Activated CD4-positive, alpha-beta T cell treated with anti-CD3 and anti-CD28 coated beads, Interleukin-2, amount 10 ng/mL, durations not matched to agents 7 days and 5 days (primary cell): Measurements from ENCODE around the gene ADCY4. TPM values are rescaled to one million over a fixed set of nuclear protein-coding genes. Genes with fewer than 3 reads are reported as not detected.

Experiments used
- CTCF ChIA-PET: fragments of 350-600 bp; sonication (Branson Sonifier 250); formaldehyde crosslinking; loops from one replicate; lab custom pipeline; 2021; ENCODE audit warnings: antibody characterized with exemption; lab: Charles Lee
- POLR2A ChIA-PET: fragments of 350-600 bp; sonication (Branson Sonifier 250); formaldehyde crosslinking; loops from one replicate; lab custom pipeline; 2021; ENCODE audit warnings: antibody characterized with exemption; lab: Charles Lee
- DNase-seq: peaks from one replicate; pipeline ENCODE4 v3.0.0-alpha.2; 2020
- H3K27ac Mint-ChIP-seq: one replicate; pipeline ENCODE4 v1.8.0; 2021; ENCODE audit warnings: mild to moderate bottlenecking, moderate library complexity, mixed read lengths
- H3K27me3 Mint-ChIP-seq: one replicate; pipeline ENCODE4 v1.8.0; 2021; ENCODE audit warnings: mixed read lengths
- H3K36me3 Mint-ChIP-seq: one replicate; pipeline ENCODE4 v1.8.0; 2021; ENCODE audit warnings: low read depth, mixed read lengths
- H3K4me1 Mint-ChIP-seq: one replicate; pipeline ENCODE4 v1.8.0; 2021; ENCODE audit warnings: mixed read lengths
- H3K4me3 Mint-ChIP-seq: one replicate; pipeline ENCODE4 v1.8.0; 2021; ENCODE audit warnings: mild to moderate bottlenecking, moderate library complexity, mixed read lengths
- H3K9me3 Mint-ChIP-seq: one replicate; pipeline ENCODE4 v1.8.0; 2021; ENCODE audit warnings: mixed read lengths
- total RNA-seq, 2 experiments: library from RNA; stranded (reverse); gene quantifications; one replicate each; pipeline ENCODE4 v1.2.3, GENCODE V29; 2021

Gene ADCY4
- total RNA-seq, 2 experiments from 2014 or later: 4.1 to 5.3 TPM

DNA sequence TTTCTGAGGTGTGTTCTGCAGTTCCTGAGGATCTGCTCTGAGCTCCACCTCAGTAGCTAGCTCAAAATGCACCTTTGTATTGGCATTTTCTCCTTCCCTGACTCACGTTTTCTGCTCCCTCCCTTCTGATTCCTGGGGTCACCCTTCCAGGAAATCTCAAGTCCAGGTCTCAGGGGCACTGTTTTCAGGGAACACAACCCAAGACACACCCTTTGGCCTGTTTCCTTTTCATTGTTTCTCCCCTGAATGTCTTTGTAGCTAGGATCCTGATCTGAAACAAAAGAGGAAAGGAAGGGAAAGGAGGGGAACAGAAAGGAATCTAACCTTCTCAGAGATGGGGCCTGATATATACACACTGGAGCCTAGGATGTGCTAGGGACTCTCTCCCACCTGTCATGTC, 12.3 kb upstream of the ADCY4 start:
- H3K27ac Mint-ChIP-seq: no peak overlapping the region
- H3K4me3 Mint-ChIP-seq: no peak overlapping the region
- no peaks in the 10 kb centered on the region for H3K9me3 Mint-ChIP-seq
- no peak for DNase-seq
- H3K36me3 Mint-ChIP-seq: no peaks in the 10 kb centered on the region
- peaks cover 60% of the 10 kb centered on the region for H3K27me3 Mint-ChIP-seq
- POLR2A ChIA-PET: no interaction called here
- no peaks in the 10 kb centered on the region for H3K4me1 Mint-ChIP-seq
- CTCF ChIA-PET: interaction anchor here (0.9 to 4.7 kb wide), 4 partner anchors 11 to 105 kb away, joined by 3 to 25 read pairs (median 5); partner anchors contain the start of gene TINF2

DNA sequence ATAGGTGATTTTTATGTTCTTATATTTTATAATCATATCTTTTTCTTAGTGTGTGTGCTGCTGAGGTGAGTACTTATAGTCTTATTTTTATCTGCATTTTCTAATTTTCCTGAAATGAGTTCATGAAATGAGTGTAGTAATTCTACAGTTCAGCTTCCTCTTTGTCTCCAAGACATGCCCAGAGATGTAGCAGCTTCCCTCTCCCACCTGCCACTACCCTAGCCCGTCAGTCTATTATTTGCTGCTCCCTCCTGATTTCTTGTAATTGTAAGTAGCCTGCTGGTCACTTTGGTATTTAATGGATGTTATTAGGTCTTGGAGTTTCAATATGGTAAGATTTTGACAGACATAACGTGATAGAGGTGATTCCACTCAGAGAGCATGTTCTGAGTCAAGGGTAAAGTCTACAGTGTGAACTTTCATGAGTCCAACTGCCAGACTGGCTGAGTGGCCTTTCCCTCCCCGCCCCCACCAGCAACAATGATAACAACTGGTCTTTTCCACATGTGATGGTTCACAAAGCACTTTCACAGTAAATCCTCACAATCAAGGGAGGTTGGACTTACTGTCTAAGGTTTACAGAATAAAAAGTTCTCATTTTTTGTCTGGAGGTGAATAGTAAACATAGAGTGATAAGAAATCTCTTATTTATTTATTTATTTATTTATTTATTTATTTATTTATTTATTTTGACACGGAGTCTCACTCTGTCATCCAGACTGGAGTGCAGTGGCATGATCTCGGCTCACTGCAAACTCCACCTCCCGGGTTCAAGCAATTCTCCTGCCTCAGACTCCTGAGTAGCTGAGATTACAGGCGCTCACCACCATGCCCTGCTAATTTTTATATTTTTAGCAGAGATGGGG, 9.2 kb upstream of the ADCY4 start:
- Mint-ChIP-seq H3K4me3 (no peak overlapping the region), H3K9me3 (no peaks in the 10 kb centered on the region), H3K36me3 (no peaks in the 10 kb centered on the region), H3K27me3 (peaks cover 36% of the 10 kb centered on the region), H3K4me1 (peaks cover 8% of the 10 kb centered on the region), H3K27ac (no peak overlapping the region)
- CTCF ChIA-PET: interaction anchor here (1.5 to 4.7 kb wide), 3 partner anchors 10 to 88 kb away, joined by 6 to 25 read pairs (median 8); no protein-coding TSS in a partner anchor
- POLR2A ChIA-PET: no interaction called here
- no peak for DNase-seq

DNA sequence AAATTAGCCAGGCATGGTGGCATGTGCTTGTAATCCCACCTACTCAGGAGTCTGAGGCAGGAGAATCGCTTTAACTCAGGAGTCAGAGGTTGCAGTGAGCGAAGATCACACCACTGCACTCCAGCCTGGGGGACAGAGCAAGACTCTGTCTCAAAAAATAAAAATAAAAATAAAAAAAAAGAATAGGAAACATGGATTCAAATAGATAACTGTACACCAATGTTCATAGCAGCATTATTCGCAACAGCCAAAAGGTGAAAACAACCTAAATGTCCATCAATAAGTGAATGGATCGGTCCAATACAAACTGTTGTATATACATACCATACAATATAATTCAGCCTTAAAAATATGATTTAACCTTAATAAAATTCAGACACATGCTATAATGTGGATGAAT, 8.0 kb upstream of the ADCY4 start:
- H3K27ac Mint-ChIP-seq: no peak overlapping the region
- CTCF ChIA-PET: interaction anchor here (2.2 to 4.7 kb wide), 2 partner anchors 9 to 11 kb away, joined by 5 to 25 read pairs; no protein-coding TSS in a partner anchor
- POLR2A ChIA-PET: no interaction called here
- no peaks in the 10 kb centered on the region for H3K9me3 Mint-ChIP-seq
- peaks cover 33% of the 10 kb centered on the region for H3K27me3 Mint-ChIP-seq
- no peak overlapping the region for H3K4me3 Mint-ChIP-seq
- H3K4me1 Mint-ChIP-seq: peaks cover 19% of the 10 kb centered on the region
- DNase-seq: no peak
- H3K36me3 Mint-ChIP-seq: peaks cover 8% of the 10 kb centered on the region

DNA sequence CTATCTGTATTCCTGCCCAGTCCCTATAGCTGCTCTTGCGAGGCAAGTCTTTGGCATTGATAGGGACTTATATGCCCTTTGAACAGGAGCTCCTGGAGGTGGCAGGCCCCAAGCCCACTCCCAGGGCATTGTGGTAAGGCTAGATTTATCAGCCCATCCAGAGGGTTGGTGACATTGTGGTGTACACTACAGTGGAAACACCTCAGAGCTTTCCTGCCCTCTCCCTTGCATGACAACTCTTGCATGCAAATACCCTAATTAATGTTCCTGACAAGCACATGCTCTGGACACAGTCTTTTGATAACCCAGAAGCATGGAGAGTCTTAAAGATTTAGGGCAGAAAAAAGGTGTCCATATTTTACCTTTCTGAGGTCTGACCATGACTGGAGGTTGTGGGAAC, 5.7 kb upstream of the ADCY4 start:
- H3K9me3 Mint-ChIP-seq: no peaks in the 10 kb centered on the region
- no peak overlapping the region for H3K27ac Mint-ChIP-seq
- peaks cover 25% of the 10 kb centered on the region for H3K36me3 Mint-ChIP-seq
- no peak overlapping the region for H3K4me3 Mint-ChIP-seq
- ChIA-PET CTCF (interaction anchor here (0.8 to 6.0 kb wide), 9 partner anchors 8 to 95 kb away, joined by 3 to 35 read pairs (median 5); partner anchors contain the start of genes CBLN3 and KHNYN), POLR2A (interaction anchor here (0.8 to 1.2 kb wide), 2 partner anchors 89 to 91 kb away, joined by 3 read pairs; partner anchors contain the start of genes CBLN3 and KHNYN)
- peaks cover 29% of the 10 kb centered on the region for H3K27me3 Mint-ChIP-seq
- H3K4me1 Mint-ChIP-seq: peaks cover 29% of the 10 kb centered on the region
- DNase-seq: no peak

DNA sequence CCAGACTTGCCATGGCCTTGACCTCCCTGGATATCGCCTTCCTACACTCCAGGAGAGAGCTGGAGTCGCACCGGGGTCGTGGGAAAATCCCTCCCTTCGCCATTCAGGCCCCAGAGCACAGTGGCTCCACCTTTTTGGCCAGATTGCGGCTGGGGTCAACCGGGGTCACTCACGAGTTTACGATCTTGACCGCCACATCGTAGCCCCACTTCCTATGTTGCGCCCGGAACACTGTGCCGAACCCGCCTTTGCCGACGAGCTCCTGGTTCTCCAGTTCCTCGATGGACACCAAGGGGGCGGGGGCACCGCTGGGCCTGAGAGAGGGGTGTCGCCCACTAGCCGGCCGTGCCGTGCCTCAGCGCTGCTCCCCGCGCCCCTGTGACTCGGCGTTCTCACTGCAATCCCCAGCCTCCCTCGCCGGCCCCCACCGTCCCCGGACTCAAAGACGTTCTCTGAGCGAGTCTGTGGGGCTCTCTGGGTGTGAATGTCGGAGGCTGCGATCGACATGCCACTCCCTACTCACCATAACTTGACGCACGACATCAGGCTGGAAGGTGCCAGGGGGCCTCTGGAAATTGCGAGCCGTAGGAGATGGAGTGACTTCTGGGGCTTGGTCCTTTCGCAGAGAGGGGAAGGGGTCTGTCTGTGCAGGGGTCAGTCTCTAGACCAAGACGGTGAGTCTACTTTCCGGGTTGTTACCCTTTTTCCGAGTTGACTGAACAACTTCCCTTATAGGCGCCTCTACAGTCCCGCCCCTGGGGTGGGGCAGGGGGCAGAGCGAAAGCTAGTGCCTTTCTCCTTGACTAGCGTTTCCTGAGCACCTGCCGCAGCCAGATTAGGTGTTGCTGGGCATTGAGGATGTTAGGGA, 4.6 kb upstream of the ADCY4 start, which contains the start of gene RIPK3:
TSS of gene RIPK3 (minus strand) at position 708 of the 868 bp plus-strand sequence. CDS start at position 543, 165 bp downstream.
- Mint-ChIP-seq H3K4me3 (peak within 1 kb of the TSS; percentile 94), H3K27ac (peak within 1 kb of the TSS; percentile 95), H3K27me3 (peaks cover 31% of the 10 kb centered on the region), H3K4me1 (peaks cover 35% of the 10 kb centered on the region), H3K36me3 (peaks cover 30% of the 10 kb centered on the region), H3K9me3 (no peaks in the 10 kb centered on the region)
- POLR2A ChIA-PET: interaction anchor here (0.8 to 1.2 kb wide), 2 partner anchors 90 to 92 kb away, joined by 3 read pairs; partner anchors contain the start of genes CBLN3 and KHNYN
- peak; percentile 85 for DNase-seq
- CTCF ChIA-PET: interaction anchor here (0.7 to 6.0 kb wide), 14 partner anchors 10 to 97 kb away, joined by 3 to 35 read pairs (median 4); partner anchors contain the start of genes CBLN3, CIDEB, KHNYN and TINF2

DNA sequence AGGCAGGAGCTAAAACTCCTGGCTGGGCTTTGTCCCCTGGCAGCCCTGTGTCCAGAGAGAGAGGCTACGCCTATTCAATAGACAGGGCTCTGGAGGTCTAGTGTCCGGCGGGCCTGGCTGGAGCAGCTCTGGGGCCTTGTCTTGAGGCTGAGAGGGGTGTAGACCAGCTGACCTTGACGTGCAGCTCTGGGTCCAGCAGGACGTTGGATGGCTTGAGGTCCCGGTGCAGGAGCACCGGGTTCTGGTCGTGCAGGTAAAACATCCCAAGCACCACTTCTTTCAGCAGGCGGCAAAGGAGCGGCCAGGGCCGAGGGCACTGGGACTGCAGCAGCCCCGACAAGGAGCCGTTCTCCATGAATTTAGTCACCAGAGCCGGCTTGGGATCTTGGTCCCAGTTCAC, 4.0 kb upstream of the ADCY4 start:
- peak overlapping the region; percentile 94 for H3K4me3 Mint-ChIP-seq
- no peak for DNase-seq
- ChIA-PET CTCF (interaction anchor here (0.7 to 6.0 kb wide), 5 partner anchors 11 to 98 kb away, joined by 3 to 35 read pairs (median 6); partner anchors contain the start of genes CBLN3, KHNYN and TINF2), POLR2A (no interaction called here)
- no peaks in the 10 kb centered on the region for H3K9me3 Mint-ChIP-seq
- H3K4me1 Mint-ChIP-seq: peaks cover 41% of the 10 kb centered on the region
- H3K36me3 Mint-ChIP-seq: peaks cover 30% of the 10 kb centered on the region
- peaks cover 32% of the 10 kb centered on the region for H3K27me3 Mint-ChIP-seq
- H3K27ac Mint-ChIP-seq: no peak overlapping the region

DNA sequence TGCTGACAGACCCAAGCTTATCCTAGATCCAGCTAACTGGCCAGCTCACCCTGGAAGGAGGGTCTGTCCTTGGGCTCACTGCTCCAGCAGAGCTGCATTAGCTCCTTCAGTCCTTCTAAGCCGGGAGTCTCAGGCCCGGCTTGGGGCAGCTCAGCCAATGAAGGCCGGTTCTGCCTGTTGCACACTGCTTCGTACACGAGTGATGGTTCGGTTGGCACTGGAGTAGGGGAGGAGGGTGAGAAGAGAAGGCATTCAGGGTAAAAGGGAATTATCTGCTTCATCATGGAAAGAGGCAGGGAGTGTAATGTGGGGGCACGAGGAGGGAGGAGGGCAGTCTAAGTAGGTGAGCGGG, 2.9 kb upstream of the ADCY4 start:
- Mint-ChIP-seq H3K9me3 (no peaks in the 10 kb centered on the region), H3K4me3 (peak overlapping the region; percentile 94), H3K27ac (no peak overlapping the region), H3K36me3 (peaks cover 30% of the 10 kb centered on the region), H3K4me1 (peaks cover 47% of the 10 kb centered on the region), H3K27me3 (peaks cover 33% of the 10 kb centered on the region)
- CTCF ChIA-PET: interaction anchor here (1.0 to 6.0 kb wide), 5 partner anchors 22 to 99 kb away, joined by 3 to 35 read pairs (median 4); partner anchors contain the start of genes CBLN3, KHNYN and TINF2
- no peak for DNase-seq
- POLR2A ChIA-PET: interaction anchor here (0.9 kb wide), 1 partner anchor 94 kb away, joined by 4 read pairs; no protein-coding TSS in a partner anchor

DNA sequence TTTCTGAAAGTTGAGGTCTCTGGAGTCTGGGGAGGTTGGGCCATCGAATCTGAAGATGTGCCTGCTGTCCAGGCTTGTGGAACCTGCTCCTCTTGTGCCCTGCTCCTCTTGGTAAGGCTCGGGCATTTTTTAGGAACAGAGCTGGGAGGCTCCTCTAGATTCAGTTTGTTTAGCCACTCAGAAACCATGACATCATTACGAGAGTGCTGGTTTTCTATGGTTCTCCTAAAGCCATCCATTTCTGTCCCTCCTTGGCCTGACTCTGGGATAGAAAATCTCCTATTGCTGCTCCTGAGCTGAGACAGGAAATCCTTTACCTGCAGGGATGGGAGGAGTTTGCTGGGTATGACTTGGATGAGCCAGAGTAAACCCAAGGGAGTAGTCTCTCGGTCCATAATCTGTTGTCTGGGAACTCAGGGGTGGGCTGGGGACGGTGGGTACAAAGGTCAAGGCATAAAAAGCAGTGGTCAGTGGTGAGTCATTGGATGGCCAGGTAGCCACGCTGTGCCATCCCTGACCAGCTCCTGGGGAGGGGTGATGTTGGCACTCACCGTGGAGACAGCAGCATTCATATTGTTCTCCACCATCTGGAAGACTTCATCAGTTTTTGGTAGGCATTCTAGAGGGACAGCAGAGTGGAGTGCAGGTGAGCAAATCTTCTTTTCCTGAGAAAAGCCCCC, 2.4 kb upstream of the ADCY4 start:
- Mint-ChIP-seq H3K4me1 (peaks cover 51% of the 10 kb centered on the region), H3K4me3 (no peak overlapping the region), H3K36me3 (peaks cover 30% of the 10 kb centered on the region), H3K27me3 (peaks cover 31% of the 10 kb centered on the region), H3K27ac (no peak overlapping the region), H3K9me3 (no peaks in the 10 kb centered on the region)
- POLR2A ChIA-PET: interaction anchor here (0.5 kb wide), 1 partner anchor 93 kb away, joined by 3 read pairs; the partner anchor contains the start of gene KHNYN
- CTCF ChIA-PET: interaction anchor here (1.0 to 6.0 kb wide), 6 partner anchors 14 to 100 kb away, joined by 3 to 35 read pairs (median 4); partner anchors contain the start of genes CBLN3 and KHNYN
- no peak for DNase-seq

DNA sequence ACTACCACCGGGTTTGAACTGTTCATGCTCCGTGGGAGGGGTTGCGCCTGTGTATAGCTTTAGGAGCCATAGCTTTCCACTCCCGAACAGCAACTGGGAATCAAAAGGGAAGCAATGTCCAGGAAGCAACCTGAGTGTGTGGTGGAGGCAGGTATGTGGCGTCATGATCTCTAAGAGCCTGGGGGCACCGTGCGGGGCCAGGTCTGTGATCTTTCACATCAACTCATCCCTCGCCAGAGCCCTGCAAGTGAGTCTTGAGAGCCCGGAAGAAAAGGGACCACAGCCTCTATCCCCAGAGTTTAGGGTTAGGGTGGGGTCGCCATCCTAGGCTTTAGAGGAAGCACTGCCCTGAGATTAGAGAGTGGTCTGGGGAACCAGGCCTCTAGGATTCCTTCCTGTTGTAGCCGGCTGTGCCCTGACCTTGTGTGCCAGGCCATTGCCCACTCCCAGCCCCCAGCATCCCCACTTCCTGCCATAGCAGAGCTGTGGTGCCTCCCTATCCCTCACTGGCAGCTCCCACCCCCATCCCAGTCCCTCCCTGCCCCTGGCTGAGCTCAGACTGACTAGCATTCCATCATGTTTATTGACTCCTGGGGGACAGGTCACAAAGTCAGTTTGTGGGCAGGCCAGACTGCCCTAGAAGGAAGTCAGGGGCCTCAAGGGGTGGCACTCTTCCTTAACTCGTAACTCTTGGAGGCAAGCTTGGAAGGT, 745 bp upstream of the ADCY4 start:
- H3K27ac Mint-ChIP-seq: no peak overlapping the region
- H3K36me3 Mint-ChIP-seq: peaks cover 30% of the 10 kb centered on the region
- H3K27me3 Mint-ChIP-seq: peaks cover 35% of the 10 kb centered on the region
- peaks cover 63% of the 10 kb centered on the region for H3K4me1 Mint-ChIP-seq
- H3K9me3 Mint-ChIP-seq: no peaks in the 10 kb centered on the region
- ChIA-PET POLR2A (no interaction called here), CTCF (interaction anchor here (1.0 to 2.4 kb wide), 6 partner anchors 15 to 101 kb away, joined by 3 to 13 read pairs (median 3); no protein-coding TSS in a partner anchor)
- no peak overlapping the region for H3K4me3 Mint-ChIP-seq
- no peak for DNase-seq

DNA sequence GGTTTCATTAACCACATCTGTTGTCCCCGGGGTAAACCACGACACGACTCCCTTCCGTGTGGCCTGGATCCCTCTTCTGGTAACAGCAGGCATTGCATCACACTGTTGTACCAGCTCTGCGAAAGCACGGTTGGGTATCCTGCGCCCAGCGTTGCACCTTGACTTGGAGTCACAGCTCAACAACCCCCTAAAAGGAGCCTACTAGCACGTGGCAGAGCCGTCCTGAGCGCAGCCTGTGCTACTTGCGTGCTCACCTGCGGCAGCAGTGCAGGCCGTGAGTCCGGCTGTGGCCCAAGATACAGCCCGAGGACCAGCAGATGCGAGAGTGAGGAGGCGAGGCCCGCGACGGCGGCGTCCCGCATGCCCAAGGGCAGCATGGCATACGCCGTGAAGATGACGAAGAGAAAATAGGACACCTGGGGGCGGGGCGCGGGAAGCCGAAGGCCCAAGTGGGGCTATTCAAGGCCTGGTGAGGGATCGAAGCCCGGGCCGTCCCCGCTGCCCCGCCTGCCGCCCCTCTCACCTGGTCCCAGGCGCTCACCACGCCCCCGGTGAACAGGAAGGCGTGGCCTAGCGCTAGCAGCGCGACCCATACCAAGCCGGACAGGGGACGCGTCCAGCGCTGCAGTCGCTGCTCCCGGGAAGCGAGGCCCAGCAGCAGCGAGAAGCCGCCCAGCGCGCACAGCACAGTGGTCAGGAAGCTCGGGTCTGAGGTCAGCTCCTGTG, 2.4 kb downstream of the ADCY4 start:
- CTCF ChIA-PET: interaction anchor here (0.5 to 13.5 kb wide), 30 partner anchors 8 to 250 kb away, joined by 3 to 136 read pairs (median 5); partner anchors contain the start of genes CBLN3, CIDEB, KHNYN and LTB4R
- Mint-ChIP-seq H3K27ac (peak overlapping the region; percentile 74), H3K9me3 (no peaks in the 10 kb centered on the region), H3K4me1 (peaks cover 64% of the 10 kb centered on the region), H3K27me3 (peaks cover 38% of the 10 kb centered on the region), H3K4me3 (peak overlapping the region; percentile 30), H3K36me3 (peaks cover 17% of the 10 kb centered on the region)
- peak; percentile 92 for DNase-seq
- POLR2A ChIA-PET: interaction anchor here (0.6 to 2.0 kb wide), 3 partner anchors 99 to 117 kb away, joined by 6 to 18 read pairs (median 7); partner anchors contain the start of genes KHNYN, MDP1 and SDR39U1
